IPS-15b (cell line): Measurements from ENCODE around the gene ZDHHC22.
"Not testable (repeated sequence)": the region's sequence is repeated elsewhere in the genome, so short reads cannot be mapped to it uniquely, and the experiment has no call there.

Source experiments
- H3K27me3 ChIP-seq: one replicate; pipeline ENCODE4 v1.6.1; 2013; ENCODE audit warnings: low read length; ENCODE audit not compliant: control insufficient read depth, insufficient read depth
- H3K36me3 ChIP-seq: one replicate; pipeline ENCODE4 v1.6.1; 2013; ENCODE audit warnings: low read length; ENCODE audit not compliant: control insufficient read depth, insufficient read depth
- H3K4me1 ChIP-seq: one replicate; pipeline ENCODE4 v1.6.1; 2013; ENCODE audit warnings: mild to moderate bottlenecking, low read length; ENCODE audit not compliant: control insufficient read depth, insufficient read depth
- H3K4me3 ChIP-seq: one replicate; pipeline ENCODE4 v1.5.1; 2013; ENCODE audit warnings: low read depth, low read length
- H3K9ac ChIP-seq: one replicate; pipeline ENCODE4 v1.6.1; 2013; ENCODE audit warnings: low read depth, mild to moderate bottlenecking, low read length
- H3K9me3 ChIP-seq: one replicate; pipeline ENCODE4 v1.6.1; 2013; ENCODE audit warnings: mild to moderate bottlenecking, low read length; ENCODE audit not compliant: control insufficient read depth, insufficient read depth

The ZDHHC22 gene

DNA sequence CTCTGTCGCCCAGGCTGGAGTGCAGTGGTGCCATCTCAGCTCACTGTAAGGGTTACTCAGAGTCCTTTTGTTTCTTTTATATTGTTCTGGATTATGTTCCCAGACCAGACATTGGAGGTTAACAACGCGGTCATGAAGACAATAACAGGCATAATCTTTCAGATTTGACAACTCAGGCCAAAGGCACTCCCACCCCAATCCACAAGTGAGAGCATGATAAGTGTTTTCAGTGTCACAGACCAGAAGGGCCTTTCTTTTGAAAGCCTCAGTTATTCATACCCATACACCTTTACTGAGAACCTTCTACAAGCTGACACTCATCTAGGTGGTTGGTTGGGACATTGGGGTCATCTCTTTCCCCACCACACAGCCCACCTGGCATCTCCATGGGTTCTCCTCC lies 37.1 kb upstream of the ZDHHC22 start:
- Histone ChIP-seq H3K4me3 (no peak overlapping the region), H3K27me3 (peaks cover 5% of the 10 kb centered on the region), H3K4me1 (peaks cover 6% of the 10 kb centered on the region), H3K9ac (no peak overlapping the region), H3K9me3 (no peaks in the 10 kb centered on the region), H3K36me3 (no peaks in the 10 kb centered on the region)

GRCh38 chr14:77177702-77178101 lies 36.1 kb upstream of the ZDHHC22 start:
- peaks cover 2% of the 10 kb centered on the region for H3K27me3 ChIP-seq
- no peaks in the 10 kb centered on the region for H3K36me3 ChIP-seq
- no peaks in the 10 kb centered on the region for H3K9me3 ChIP-seq
- H3K9ac ChIP-seq, result no peak overlapping the region
- H3K4me3 ChIP-seq, result no peak overlapping the region
- H3K4me1 ChIP-seq, result peaks cover 6% of the 10 kb centered on the region

GRCh38 chr14:77175843-77176242 lies 34.3 kb upstream of the ZDHHC22 start:
- Histone ChIP-seq H3K36me3 (no peaks in the 10 kb centered on the region), H3K9ac (no peak overlapping the region), H3K9me3 (no peaks in the 10 kb centered on the region), H3K27me3 (no peaks in the 10 kb centered on the region), H3K4me3 (no peak overlapping the region), H3K4me1 (peaks cover 2% of the 10 kb centered on the region)

DNA sequence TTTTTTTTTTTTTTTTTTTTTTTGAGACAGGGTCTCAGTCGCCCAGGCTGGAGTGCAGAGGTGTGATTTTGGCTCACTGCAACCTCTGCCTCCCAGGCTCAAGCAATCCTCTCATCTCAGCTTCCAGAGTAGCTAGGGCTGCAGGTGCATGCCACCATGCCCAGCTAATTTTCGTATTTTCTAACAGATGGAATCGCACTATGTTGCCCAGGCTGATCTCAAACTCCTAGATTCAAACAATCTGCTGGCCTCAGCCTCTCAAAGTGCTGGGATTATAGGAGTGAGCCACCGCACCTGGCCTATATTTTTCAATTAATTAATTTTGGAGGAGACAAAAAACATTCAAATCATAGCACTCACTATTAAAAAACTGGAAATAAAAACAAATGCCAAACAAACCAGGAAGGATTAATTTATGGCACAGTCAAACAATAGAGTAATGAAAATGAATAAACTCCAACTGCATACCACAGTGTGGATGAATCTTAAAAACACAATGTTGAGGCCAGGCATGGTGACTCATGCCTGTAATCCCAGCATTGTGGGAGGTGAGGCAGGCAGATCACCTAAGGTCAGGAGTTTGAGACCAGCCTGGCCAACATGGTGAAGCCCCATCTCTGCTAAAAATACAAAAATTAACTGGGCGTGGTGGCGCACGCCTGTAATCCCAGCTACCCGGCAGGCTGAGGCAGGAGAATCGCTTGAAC lies 32.5 kb upstream of the ZDHHC22 start:
- H3K27me3 ChIP-seq, H3K9ac ChIP-seq, H3K4me3 ChIP-seq, H3K36me3 ChIP-seq, H3K4me1 ChIP-seq, H3K9me3 ChIP-seq: not testable (repeated sequence)

- Histone ChIP-seq H3K27me3 (no peaks in the 10 kb centered on the region), H3K4me3 (no peak overlapping the region), H3K36me3 (no peaks in the 10 kb centered on the region), H3K9ac (no peak overlapping the region), H3K9me3 (no peaks in the 10 kb centered on the region), H3K4me1 (no peaks in the 10 kb centered on the region)
These were observed 31.3 kb upstream of the ZDHHC22 start for GRCh38 chr14:77172916-77173315.

GRCh38 chr14:77170045-77170444 lies 28.5 kb upstream of the ZDHHC22 start:
- H3K27me3 ChIP-seq, result no peaks in the 10 kb centered on the region
- no peaks in the 10 kb centered on the region for H3K9me3 ChIP-seq
- no peak overlapping the region for H3K4me3 ChIP-seq
- no peaks in the 10 kb centered on the region for H3K36me3 ChIP-seq
- no peak overlapping the region for H3K9ac ChIP-seq
- no peaks in the 10 kb centered on the region for H3K4me1 ChIP-seq

GRCh38 chr14:77161011-77161410 lies 19.4 kb upstream of the ZDHHC22 start:
- H3K36me3 ChIP-seq, result no peaks in the 10 kb centered on the region
- no peak overlapping the region for H3K4me3 ChIP-seq
- peaks cover 11% of the 10 kb centered on the region for H3K4me1 ChIP-seq
- no peaks in the 10 kb centered on the region for H3K9me3 ChIP-seq
- no peak overlapping the region for H3K9ac ChIP-seq
- H3K27me3 ChIP-seq, result no peaks in the 10 kb centered on the region

DNA sequence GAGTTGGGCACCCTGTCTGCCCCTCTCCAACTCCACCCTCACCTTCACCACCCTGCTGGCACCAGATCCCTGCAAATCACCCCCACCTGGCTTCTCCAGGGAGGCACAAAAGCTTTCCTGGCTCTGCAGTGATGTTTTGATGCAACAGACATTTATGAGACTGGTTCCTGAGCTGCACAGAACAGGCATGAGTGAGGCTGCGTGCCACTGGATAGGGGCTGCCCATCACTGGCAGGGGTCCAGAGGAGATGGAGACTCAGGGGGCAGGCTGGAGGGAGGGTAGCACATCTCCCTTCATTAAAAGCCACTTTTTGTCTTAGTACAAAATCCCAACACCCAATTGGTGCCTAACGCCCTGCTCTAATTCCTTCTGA lies 17.3 kb upstream of the ZDHHC22 start:
- Histone ChIP-seq H3K36me3 (no peaks in the 10 kb centered on the region), H3K9me3 (no peaks in the 10 kb centered on the region), H3K4me1 (peaks cover 11% of the 10 kb centered on the region), H3K27me3 (no peaks in the 10 kb centered on the region), H3K4me3 (peak overlapping the region; percentile 9), H3K9ac (no peak overlapping the region)

GRCh38 chr14:77158175-77158881 lies 16.7 kb upstream of the ZDHHC22 start:
- no peaks in the 10 kb centered on the region for H3K36me3 ChIP-seq
- no peaks in the 10 kb centered on the region for H3K9me3 ChIP-seq
- peak overlapping the region; percentile 39 for H3K4me3 ChIP-seq
- no peaks in the 10 kb centered on the region for H3K27me3 ChIP-seq
- H3K4me1 ChIP-seq, result peaks cover 11% of the 10 kb centered on the region
- H3K9ac ChIP-seq, result no peak overlapping the region

DNA sequence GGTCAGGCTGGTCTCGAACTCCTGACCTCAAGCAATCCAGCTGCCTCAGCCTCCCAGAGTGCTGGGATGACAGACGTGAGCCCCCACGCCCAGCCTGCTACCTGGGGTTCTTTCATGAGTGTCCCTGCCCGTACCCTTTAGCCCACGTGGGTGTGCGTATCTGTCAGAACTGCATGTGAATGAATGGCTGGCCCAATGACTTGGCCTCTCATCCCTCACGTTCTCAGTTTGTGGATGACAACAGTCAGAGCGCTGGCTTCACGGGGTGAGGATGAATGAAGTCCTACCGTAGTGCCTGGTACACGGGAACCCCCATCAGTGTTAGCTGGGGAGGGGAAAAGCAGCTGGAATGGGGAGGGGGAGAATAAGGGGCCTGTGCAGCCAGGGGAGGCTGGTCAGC lies 16.1 kb upstream of the ZDHHC22 start:
- Histone ChIP-seq H3K9me3 (no peaks in the 10 kb centered on the region), H3K9ac (no peak overlapping the region), H3K36me3 (no peaks in the 10 kb centered on the region), H3K4me3 (no peak overlapping the region), H3K27me3 (no peaks in the 10 kb centered on the region), H3K4me1 (peaks cover 11% of the 10 kb centered on the region)

DNA sequence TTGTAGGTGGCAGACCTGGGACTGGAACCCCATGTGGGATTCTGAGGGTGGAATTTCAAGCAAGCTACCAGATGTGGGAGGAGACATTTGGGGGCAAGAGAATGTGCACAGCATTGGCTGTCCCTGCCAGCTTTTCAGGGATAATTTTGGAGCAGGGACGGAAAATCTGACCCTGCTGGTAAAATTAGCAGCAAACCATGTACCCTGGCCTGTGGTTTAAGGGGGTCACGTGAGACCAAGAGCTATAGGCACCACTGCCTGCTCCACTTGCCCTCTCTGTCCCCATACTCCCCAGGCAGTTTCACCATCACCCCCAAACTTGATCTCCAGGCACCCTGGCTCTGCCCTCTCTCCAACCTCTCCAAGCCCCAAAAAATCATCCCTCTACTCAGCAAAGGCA lies 13.5 kb upstream of the ZDHHC22 start:
- no peaks in the 10 kb centered on the region for H3K36me3 ChIP-seq
- H3K4me3 ChIP-seq, result no peak overlapping the region
- H3K9me3 ChIP-seq, result no peaks in the 10 kb centered on the region
- no peaks in the 10 kb centered on the region for H3K27me3 ChIP-seq
- peaks cover 11% of the 10 kb centered on the region for H3K4me1 ChIP-seq
- H3K9ac ChIP-seq, result no peak overlapping the region

GRCh38 chr14:77154421-77154820 lies 12.8 kb upstream of the ZDHHC22 start:
- H3K27me3 ChIP-seq, result no peaks in the 10 kb centered on the region
- no peak overlapping the region for H3K4me3 ChIP-seq
- H3K36me3 ChIP-seq, result no peaks in the 10 kb centered on the region
- no peaks in the 10 kb centered on the region for H3K9me3 ChIP-seq
- H3K4me1 ChIP-seq, result peaks cover 11% of the 10 kb centered on the region
- H3K9ac ChIP-seq, result no peak overlapping the region
